HG02759 (cell line): ENCODE measurements around the gene OPCML.

Source experiments
- ATAC-seq: cut with Tn5 transposase; IDR thresholded peaks from one replicate; pipeline ENCODE4 v1.9.1; 2021; ENCODE audit warnings: mild to moderate bottlenecking, moderate library complexity; ENCODE audit not compliant: unreplicated experiment

The OPCML gene

DNA sequence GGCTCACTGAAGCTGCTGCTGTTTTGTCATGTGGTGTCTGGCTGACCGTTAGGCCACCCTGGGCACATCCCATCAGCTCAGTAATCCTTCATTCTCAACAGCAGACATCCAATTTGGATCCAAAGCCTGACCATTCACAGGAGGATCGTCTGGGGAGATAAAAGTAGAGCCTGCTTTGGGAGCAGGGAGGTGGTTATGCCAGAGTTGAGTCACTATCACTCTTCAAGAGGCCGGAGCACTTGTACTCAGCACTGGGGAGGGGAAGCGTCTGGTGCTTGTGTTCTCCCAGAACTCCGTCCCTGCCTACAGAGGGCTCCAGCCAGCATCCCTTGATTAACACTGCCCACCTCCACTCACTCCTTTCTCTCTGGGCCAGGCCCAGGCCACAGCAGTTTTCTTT, 382.6 kb downstream of the OPCML start:
- ATAC-seq: no peak

DNA sequence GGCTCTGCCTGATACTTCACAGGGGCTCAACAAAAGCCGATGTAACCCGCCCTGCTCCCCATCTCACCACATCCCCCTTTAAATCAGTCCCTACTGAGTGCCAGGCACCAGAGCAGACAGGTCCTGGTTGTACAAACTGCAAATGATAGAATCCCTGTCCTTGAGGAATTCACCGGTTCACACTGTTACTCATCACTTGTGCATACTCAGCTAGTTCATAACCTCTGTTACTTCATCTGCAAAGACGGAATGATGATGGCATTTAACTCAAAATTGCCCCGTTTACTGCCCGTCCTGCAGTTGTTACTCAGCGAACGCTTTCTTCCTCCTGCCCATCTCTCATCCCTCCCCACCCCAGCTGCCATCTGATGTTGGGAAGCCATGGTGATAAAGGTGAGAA, 384.7 kb downstream of the OPCML start:
- no peak for ATAC-seq

DNA sequence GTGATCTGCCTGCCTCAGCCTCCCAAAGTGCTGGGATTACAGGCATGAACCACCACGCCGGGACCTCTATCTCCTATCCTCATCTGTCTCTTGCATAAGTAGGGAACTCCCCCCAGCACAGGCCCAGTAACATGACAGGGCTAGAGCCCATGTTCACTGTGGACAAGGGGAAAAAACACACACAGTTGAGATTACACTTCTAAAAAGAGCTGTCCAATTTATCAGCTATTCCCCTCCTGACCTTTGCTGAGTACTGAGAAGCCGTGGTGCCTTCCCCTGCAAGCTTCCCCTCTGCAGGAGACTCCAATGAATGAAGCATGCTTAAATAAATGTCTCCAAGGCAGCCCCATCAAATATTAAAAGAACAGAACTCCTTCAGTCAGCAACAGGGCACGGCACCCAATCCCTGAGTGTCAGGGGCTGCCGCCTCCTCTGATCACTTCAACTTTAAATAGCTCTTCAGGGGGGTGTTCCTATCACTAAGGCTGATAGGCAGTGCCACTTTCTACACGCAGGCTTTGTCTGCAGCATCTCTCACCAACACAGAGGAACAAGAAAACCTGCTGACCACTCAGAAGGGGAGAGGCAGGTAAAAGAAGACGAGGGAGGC, 385.5 kb downstream of the OPCML start:
- no peak for ATAC-seq

DNA sequence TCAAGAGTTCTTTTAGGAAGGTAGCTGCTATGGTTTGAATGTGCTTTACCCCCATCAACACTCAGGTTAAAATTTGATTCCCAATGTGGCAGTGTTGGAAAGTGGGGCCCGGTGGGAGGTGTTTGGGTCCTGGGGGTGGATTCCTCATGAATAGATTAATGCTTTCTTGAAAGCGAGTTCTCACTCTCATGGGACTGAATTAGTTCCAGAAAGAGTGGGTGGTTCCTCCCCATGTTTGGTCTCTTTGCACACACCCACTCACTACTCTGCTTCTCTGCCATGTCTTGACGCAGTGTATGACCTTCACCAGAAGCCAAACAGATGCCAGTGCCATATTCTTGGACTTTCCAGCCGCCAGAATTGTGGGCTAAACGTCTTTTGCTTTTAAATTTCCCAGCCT, 394.4 kb downstream of the OPCML start:
- ATAC-seq: no peak

DNA sequence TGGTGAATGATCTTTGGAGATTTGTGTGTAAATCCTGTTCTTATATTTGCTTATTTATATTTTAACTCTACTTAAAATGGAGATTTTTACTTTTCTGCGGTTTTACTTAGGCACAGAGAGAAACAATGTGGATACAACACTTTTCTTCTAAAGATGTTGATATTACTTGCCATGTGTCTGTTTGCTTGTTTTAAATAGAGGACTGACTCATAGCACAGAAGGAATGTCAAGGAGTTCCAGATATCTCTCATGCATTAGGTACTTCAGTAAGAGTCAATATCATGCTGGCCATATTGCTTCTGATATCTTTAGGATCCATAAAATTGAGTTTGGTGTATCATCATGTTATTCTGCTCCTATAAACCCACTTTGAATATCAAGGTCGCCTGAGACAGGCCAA, 395.0 kb downstream of the OPCML start:
- no peak for ATAC-seq

DNA sequence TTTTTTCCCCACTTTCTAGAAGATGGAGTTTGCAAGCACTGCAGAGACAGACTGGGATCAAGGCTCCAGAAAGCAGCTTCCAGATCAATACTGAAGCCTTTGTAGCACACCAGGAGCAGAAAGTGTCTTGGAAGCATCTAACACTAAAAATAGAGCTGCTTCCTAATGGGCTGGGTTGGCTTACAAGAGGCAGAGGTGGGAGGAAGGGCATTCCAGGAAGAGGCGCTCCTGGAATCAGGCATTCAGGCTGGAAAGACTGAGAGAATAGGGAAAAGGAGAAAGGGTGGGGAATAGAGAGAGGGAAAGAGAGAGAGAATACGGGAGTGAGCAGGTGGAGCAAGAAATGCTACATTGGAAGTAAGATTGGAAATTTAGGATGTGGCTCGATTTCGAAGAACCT, 395.9 kb downstream of the OPCML start:
- ATAC-seq: no peak

DNA sequence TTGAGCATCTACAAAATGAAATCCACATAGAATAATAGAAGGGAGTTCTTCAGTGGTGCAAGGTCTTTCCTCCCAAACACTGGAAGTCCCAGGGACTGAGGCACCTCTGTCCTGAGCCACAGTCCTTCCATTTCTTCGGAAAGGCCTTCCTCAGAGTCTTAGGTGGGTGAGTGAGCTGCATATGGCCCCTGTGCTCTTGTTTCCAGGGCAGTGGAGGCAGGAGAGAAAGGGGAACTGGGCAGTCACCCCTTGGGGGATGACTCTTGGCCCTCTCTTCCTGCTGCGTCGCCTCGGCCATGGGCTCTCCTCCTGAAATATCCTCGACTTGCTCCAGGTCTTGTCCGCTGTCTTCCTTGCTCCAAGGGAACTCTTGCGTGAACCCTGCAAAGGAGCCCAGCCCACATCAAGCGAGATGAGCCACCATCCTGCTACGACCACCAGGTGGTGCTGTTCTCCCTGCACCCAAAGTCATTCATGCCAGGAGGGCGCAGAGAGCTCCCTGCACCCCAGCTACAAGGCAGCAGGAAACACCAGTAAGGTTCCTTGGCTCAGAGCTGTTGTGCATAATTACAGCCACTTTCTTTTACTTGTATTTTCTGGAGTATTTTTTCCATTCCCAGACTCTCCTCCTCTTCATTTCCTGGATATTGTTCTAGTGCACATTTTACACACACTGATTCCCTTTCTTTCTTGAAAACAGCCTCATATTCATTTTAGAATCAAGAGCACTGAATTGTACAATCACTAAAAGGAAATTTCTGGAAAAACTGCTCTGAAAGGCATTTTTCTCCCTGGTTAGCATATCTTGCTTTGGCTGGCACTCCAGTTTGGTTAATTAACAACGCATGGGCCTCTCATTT, 397.8 kb downstream of the OPCML start:
- peak; percentile 95 for ATAC-seq

DNA sequence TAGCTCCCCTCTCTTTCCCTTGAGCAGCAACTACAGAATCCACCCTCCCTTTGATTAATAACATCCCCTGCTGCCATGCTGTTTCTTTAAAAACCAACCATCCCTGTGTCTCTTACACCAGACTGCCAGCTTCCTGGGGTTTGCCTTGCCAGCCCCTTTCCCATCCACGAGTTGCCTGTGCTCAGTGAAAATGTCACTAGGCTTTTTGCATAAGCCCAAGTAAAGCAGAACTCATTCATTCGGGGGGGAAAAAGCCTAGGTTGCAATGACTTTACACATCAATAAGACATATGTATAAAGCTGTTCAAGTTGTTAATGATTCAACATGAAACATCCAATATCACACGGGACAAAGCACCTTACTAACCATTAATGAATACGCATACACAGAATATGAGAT, 398.7 kb downstream of the OPCML start:
- ATAC-seq: no peak

DNA sequence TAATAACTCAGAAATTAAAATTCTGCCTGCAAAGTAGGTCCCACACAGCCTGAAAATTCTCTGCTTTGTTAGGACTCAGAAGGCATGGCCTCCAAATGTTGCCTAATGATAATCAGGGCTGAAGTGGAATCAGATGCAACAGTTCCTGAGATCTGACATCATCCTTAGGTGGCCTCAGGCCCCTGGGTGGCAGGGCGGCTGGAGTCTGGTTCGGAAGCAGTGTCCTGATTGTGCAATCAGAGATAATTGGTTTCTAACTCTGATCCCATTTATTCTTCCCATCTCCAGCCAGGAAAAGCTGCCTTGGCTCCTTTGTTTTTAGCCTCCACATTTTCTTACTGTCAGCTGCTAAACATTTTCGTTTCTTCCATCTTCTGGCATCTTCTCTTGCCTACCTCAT, 399.3 kb downstream of the OPCML start:
- no peak for ATAC-seq

DNA sequence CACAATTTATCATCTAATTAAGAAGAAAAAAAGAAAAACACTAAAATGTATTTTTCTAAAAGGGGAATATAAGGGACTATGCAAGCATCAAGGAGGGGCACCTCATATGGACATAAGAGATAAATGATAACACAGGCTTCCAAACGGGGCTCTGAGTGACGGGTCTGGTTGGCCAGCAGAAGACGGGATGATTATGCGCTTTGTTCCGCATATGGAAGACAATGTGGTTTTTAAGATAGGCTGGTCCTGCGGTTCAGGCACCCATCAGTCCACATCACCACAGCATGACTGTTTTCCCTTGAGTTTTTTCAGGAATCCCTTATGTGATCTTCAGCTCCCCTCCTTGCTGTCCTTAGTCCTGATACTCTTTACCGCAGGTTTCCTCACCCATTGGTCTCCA, 404.6 kb downstream of the OPCML start:
- ATAC-seq: no peak

DNA sequence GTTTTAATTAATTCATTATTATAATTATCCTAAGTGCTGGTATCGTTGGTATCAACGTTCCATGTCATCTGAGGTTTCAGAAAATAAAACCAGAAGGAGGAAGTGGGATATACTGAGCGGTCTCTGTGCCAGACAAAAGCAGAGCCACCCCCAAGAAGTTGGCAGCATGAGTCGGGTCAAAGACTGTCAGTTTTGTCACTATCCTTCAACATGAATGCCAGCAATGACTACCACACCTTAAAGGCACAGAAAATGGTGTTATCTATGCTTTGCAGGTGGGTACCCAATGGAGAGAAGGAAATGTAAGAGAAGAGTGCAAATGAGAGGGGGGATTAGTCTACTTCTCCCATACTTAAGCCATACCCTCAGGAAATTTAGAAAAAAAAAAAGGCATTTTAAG, 408.5 kb downstream of the OPCML start:
- no peak for ATAC-seq

DNA sequence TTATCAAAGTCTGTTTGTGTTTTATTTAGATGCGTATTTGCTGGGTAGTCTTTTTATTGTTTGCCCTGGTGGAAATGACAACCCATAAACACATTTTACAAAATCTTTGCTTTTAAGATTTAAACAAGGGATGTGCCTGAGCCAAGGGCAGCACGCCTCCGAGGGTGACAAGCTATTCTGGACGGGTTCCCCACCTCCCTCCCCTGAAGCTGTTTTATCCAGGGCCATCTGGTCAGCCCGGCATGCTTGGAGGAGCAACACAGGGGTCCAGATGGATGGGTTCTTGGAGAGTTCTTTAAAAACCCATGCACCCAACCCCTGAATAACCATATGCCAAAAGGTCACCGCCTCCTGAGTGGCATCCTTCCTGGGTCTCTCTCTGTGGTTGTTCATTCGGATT, 408.9 kb downstream of the OPCML start:
- ATAC-seq: no peak

DNA sequence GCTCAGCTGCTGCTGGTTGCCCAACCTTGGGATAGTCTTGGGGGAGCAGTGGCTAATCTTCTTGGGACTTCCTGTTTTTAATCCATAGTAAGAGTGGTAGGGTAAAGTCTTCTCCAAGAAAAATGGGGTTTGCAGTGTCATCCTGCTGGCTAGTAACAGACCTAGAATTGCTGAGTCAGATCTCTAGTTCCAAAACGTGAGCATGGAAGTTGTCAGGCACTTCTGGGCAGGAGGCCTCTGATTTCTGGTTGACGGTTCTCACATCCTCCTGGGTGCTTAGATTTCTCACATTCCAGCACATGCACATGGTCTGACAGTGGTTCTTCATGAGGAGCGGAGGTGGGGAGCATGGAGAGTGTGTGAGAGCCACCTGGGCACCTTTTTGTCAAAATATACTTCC, 410.0 kb downstream of the OPCML start:
- ATAC-seq: no peak

DNA sequence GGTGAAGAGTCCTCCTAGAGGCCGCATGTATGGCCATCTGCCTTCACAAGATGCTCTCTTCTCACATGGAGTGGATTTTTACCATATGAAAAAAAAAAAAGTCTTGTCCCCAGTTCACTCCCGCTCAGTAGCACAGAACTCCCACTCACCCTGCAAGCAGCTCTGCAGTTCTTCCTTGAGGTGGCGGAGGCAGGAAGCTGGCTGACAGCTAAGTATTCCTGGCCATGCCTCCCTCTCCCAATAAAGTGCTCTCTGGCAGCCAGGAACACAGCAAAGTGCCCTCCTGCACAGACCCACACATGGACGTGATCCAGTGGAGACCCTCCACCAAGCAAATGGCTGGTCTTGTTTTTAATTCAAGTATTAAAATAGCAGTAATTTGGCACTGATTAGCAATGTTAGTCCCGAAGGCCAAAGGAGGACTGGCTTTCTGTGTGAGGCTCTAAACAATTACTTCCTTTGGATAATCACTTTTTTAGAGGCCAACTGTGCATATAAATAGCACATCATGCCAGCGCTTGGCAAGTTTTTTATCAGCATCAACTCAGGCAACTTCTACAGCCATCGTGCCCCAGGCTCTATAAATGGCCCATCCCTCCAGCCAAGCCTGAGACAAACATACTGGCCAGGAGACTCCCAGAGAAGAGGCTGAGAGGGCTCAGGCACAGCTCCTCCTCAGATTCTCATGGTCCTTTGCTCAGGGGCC, 413.6 kb downstream of the OPCML start:
- no peak for ATAC-seq

DNA sequence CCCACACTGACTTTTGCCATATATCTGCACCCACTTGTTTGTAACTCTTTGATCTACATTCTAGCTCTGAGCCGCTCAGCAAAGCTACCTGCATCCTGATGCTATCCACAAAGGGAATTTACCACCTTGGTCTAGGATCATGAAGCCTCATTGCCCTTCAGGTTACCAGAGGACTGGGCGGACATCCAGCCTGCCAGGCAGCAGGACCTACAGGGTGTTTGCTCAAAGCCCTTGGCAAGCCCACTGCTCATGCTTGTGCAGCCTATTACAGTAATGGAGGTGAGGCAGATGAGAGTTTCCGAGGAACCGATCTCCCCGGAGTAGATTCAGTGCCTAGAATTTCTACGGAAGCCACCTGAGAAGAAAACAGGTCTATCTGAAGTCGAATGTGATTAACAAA, 417.2 kb downstream of the OPCML start:
- no peak for ATAC-seq

DNA sequence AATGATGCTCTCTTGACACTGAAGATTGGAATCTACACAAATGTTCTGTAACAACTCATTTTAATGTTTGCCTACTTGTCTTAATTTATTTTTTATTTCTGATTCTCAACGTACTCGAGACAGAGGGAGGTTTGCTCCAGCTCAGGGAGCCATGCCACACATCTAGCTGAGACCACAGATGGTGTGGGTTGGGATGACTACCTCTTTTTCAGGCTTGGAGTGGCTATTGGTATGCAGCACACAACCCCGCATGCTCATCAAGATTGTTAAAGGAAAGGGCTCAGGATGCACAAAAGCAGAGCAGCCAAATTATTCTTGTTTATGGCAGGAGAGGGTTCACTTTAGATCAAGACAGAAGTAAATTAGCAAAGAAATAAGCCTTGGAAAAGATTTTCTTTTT, 424.5 kb downstream of the OPCML start:
- ATAC-seq: no peak

DNA sequence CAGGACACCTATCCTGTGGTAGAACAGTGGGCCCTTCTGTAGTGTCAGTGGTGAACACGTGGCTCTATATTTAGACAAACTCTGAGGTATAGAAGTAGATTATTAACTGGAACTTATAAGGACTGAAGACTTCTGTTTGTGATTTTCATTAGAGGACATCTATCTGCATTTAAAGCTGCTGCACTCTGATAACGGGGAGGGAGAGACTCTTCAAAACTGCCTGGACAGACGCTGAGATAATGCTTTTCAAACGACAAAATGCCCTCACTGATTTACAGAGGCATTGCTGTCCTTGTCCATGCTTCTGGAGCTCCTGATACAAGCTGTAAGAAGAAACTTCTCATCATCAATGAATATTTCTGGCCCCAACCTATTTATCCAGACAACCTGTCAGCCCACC, 425.2 kb downstream of the OPCML start:
- ATAC-seq: no peak

DNA sequence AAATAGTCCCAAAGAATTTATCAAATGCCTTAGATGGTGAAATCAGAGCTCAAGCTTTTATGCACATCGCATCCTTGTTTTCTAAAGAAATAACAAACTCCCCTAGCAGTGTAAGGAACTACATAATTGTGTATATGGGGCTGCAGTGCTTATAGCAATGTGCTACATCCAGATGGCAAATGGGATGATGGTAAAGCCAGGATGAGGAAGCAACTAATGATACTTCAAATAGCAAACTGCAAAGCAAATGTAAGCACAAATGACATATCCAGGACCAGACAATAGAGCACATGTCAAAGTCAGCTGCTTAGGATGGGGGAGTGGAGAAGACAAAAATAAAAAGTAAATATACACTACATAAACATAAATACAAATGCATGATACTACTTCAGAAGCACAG, 425.9 kb downstream of the OPCML start:
- ATAC-seq: no peak

DNA sequence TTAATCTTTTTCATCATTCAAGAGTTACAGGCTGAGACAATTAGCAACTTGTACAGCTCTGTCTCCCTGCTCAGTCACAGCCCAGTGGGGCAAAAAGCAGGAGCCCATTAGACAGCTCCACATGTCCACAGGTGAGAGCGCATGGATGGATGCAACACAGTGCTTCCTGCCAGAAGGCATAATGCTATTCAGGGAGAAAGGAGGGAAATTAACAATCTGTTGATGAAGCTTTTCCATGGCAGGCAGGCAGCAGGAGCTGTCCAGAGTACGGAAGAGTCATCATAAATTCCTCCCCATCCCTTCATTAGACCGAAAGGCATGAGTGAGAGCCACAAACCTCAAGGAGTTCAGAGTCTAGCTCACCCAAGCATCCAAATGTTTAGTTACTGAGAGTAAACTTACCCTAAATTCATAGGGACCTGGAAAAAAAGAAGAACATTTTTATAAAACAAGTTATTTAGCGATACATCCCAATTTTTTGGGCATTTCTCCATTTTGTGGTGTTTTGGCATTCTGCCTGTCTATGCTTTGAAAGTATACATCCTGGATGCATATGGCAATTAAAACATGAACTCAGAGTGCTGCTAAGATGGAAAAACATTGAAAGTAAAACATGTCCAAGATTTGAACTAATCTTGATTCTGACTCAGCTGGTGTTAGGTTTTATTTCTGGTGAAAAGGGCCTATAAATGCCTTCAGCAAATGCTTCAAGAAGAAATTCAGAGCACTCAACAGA, 428.1 kb downstream of the OPCML start:
- ATAC-seq: no peak

DNA sequence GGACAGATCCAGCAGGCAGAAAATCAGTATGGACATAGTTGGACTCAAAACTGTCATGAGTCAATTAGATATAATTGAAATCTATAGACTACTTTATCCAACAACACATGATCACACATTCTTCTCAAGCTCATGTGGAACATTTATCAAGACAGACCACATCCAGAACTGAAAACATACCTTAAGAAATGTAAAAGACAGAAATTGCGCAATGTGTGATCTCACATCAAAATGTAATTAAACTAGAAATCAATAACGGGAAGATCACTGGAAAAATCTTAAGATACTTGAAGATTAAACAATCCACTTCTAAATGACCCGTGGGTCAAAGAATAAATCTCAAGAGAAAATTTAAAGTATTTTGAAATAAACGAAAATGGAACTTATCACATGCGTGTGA, 435.3 kb downstream of the OPCML start:
- ATAC-seq: no peak

DNA sequence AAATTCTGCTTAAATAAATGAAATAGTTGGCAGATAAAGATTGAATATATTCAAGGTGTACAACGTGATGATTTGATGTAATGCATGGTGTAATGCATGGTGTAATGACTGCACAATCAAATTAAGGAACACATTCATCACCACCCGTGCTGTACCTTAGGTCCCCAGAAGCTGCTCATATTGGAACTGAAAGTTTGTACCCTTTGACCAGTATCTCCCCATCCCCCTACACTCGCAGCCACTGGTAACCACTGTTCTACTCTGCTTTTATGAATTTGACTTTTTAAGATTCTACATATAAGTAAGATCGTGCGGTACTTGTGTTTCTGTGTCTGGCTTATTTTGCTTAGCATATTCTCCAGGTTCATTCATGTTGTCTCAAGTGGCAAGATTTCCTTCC, 445.8 kb downstream of the OPCML start:
- ATAC-seq: no peak
